HFF-Myc (cell line): Measurements from ENCODE around the gene EPGN.

Source experiments
- DNase-seq: peaks from one replicate; pipeline ENCODE4 v3.0.0-alpha.2; 2011; ENCODE audit warnings: low read depth; ENCODE audit errors: extremely low read depth
- H3K4me3 ChIP-seq: replicated peaks from 2 replicates; pipeline ENCODE4 v1.5.1; 2011; ENCODE audit warnings: low read depth, mild to moderate bottlenecking, control low read depth, low read length
- CTCF ChIP-seq: IDR thresholded peaks from 2 replicates; pipeline ENCODE4 v1.5.1; 2012; ENCODE audit warnings: mild to moderate bottlenecking, low read depth, low read length, control low read depth; ENCODE audit errors: missing control alignments

The EPGN gene

GRCh38 chr4:74316397-74316796, 8.1 kb downstream of the EPGN start:
- no peak for TF ChIP-seq CTCF
- H3K4me3 ChIP-seq, result no peak overlapping the region
- DNase-seq, result no peak

GRCh38 chr4:74317616-74318246, 9.5 kb downstream of the EPGN start:
- TF ChIP-seq CTCF, result no peak
- H3K4me3 ChIP-seq, result no peak overlapping the region
- no peak for DNase-seq

- no peak for TF ChIP-seq CTCF
- DNase-seq, result no peak
- no peak overlapping the region for H3K4me3 ChIP-seq
Observed at GRCh38 chr4:74318276-74318675, 10.0 kb downstream of the EPGN start.

GRCh38 chr4:74319470-74319869, 11.2 kb downstream of the EPGN start:
- no peak overlapping the region for H3K4me3 ChIP-seq
- TF ChIP-seq CTCF, result no peak
- no peak for DNase-seq

- DNase-seq, result peak; percentile 52
- TF ChIP-seq CTCF, result peak; percentile 44
- no peak overlapping the region for H3K4me3 ChIP-seq
Observed at GRCh38 chr4:74320559-74321118, 12.4 kb downstream of the EPGN start.

GRCh38 chr4:74322301-74322700, 14.0 kb downstream of the EPGN start:
- TF ChIP-seq CTCF, result no peak
- DNase-seq, result no peak
- no peak overlapping the region for H3K4me3 ChIP-seq

GRCh38 chr4:74323663-74324062, 15.4 kb downstream of the EPGN start:
- no peak overlapping the region for H3K4me3 ChIP-seq
- no peak for DNase-seq
- no peak for TF ChIP-seq CTCF
